Pancreas (tissue), 10 donors: ENCODE data around the gene TRMT2B. TPM values are rescaled to one million over a fixed set of nuclear protein-coding genes. Genes with fewer than 3 reads are reported as not detected.
A peak's percentile ranks its signal among the peaks of the same experiment; 100 is the strongest.
"Not testable (repeated sequence)": the region's sequence is repeated elsewhere in the genome, so short reads cannot be mapped to it uniquely, and the experiment has no call there.

Experiments used
- ATAC-seq, 4 donors: fragments of 200-7000 bp; cut with Tn5 transposase; one replicate each; pipeline versions ENCODE4 v1.8.0 to v1.9.1; 2020; ENCODE audit warnings: mild to moderate bottlenecking in 4 of 4, moderate library complexity in 4 of 4
- DNase-seq, 6 donors: peaks; one replicate each; pipeline ENCODE4 v3.0.0-alpha.2; 2020
- FAIRE-seq: peaks from 2 replicates; lab custom pipeline; 2012; peaks lifted over from hg19 to GRCh38; lab: Jason Lieb, UNC
- H3K27ac ChIP-seq, 4 donors: fragments of 200-600 bp; sonication (generic); 1 replicate in 3 of 4; 2 replicates in 1 of 4; pipeline versions ENCODE4 v1.5.0 to v1.8.0; 2020
- H3K27me3 ChIP-seq, 4 donors: fragments of 200-600 bp; one replicate each; pipeline ENCODE4 v1.8.0; 2021
- H3K36me3 ChIP-seq, 3 donors: fragments of 200-600 bp; sonication (generic) in 1 of 3; one replicate each; pipeline versions ENCODE4 v1.5.0 to v1.8.0; 2020 to 2021
- H3K4me1 ChIP-seq, 3 donors: fragments of 200-600 bp; one replicate each; pipeline ENCODE4 v1.8.0; 2021
- H3K4me3 ChIP-seq, 4 donors: fragments of 200-600 bp; sonication (generic) in 2 of 4; one replicate each; pipeline versions ENCODE4 v1.5.0 to v1.8.0; 2020 to 2021
- H3K9me3 ChIP-seq, 4 donors: fragments of 200-600 bp; one replicate each; pipeline ENCODE4 v1.8.0; 2021
- CTCF ChIP-seq, 4 donors: fragments of 200-600 bp; sonication (generic) in 3 of 4; IDR thresholded peaks; one replicate each; pipeline versions ENCODE4 v1.5.0 to v1.8.0; 2021; ENCODE audit warnings: antibody characterized with exemption in 4 of 4
- WGBS, 2 donors: extraction: QIAGEN DNeasy Blood & Tissue Kit; methylation state at CpG; one replicate each; pipeline ENCODE4 v1.1.7; 2013; 5-methylcytosine and 5-hydroxymethylcytosine counted together
- intact Hi-C, 3 donors: fragments of 100-400 bp; cut with DNase I; formaldehyde crosslinking; loops; one replicate each; pipeline versions ENCODE4 v1.11.1 to v1.14.2; 2022
- polyA plus RNA-seq, 2 donors: library from polyadenylated mRNA; stranded (reverse); fragments of 200-250 nt; gene quantifications; one replicate each; pipeline ENCODE4 v1.2.3, GENCODE V29; 2013
- total RNA-seq, 6 donors: library from RNA; stranded (reverse); fragmentation: NEBNext Ultra II Directional in 4 of 6; extraction: Animal tissue kit (Norgen Biotek cat#: 25700) in 4 of 6; gene quantifications; one replicate each; pipeline versions ENCODE4 v1.2.1 to v1.2.4, GENCODE V29; 2021 to 2023
- donor health status: healthy with polysubstance abuse.
- donor health status: DM: no; HTN: no; CAD: no; lungs with moderate emphysema.
- donor health status: DM: no; HTN: no; CAD: no.
- donor health status: control.
- donor health status: control.
- donor health status: Bipolar disorder and iron deficiency.
- donor health status: DM: yes; HTN: yes; CAD: no.
- donor health status: DM: no; HTN: no; CAD: no.
- donor health status: DM: no; HTN: no; CAD: no.
- donor health status: DM: yes; HTN: yes; CAD: no.

Gene TRMT2B
- total and polyA plus RNA-seq, 8 donors, result 6.1 to 11.4 (median 7.4) TPM

GRCh38 chrX:101062176-101062575, 10.3 kb upstream of the TRMT2B start:
- H3K27me3 ChIP-seq, result peaks cover 0 to 4% (median 0%) of the 10 kb centered on the region in 4 donors
- DNase-seq (no peak), FAIRE-seq (no peak), ATAC-seq (no peak)
- no peaks in the 10 kb centered on the region for H3K36me3 ChIP-seq
- H3K4me3 ChIP-seq, result no peak overlapping the region
- no peaks in the 10 kb centered on the region for H3K9me3 ChIP-seq
- H3K4me1 ChIP-seq, result no peaks in the 10 kb centered on the region
- intact Hi-C loops, result no loop called here
- no peak overlapping the region for H3K27ac ChIP-seq
- no peak for TF ChIP-seq CTCF (IDR thresholded peaks at IDR 0.05)

GRCh38 chrX:101057093-101057714, 5.3 kb upstream of the TRMT2B start:
- intact Hi-C loops, result no loop called here
- H3K4me1 ChIP-seq, result no peaks in the 10 kb centered on the region
- H3K27ac ChIP-seq, result no peak overlapping the region
- H3K4me3 ChIP-seq, result no peak overlapping the region
- no peak for FAIRE-seq
- no peaks in the 10 kb centered on the region for H3K9me3 ChIP-seq
- 71 to 72% methylated on average over 3 of the region's 3 CpGs for WGBS, 2 donors
- H3K27me3 ChIP-seq, result no peaks in the 10 kb centered on the region
- H3K36me3 ChIP-seq, result no peaks in the 10 kb centered on the region
- TF ChIP-seq CTCF (IDR thresholded peaks at IDR 0.05), result no peak
- no peak for ATAC-seq
- DNase-seq, result no peak

GRCh38 chrX:101056551-101056950, 4.6 kb upstream of the TRMT2B start:
- DNase-seq, ATAC-seq, H3K27ac ChIP-seq, intact Hi-C loops, H3K4me1 ChIP-seq, H3K4me3 ChIP-seq, FAIRE-seq, H3K36me3 ChIP-seq, H3K27me3 ChIP-seq, H3K9me3 ChIP-seq: not testable (repeated sequence)
- WGBS, 2 donors, result 72 to 84% methylated on average over 4 of the region's 4 CpGs

- peaks cover 0 to 3% (median 0%) of the 10 kb centered on the region in 4 donors for H3K27me3 ChIP-seq
- 6 to 36% methylated on average over 5 of the region's 5 CpGs for WGBS, 2 donors
- H3K4me1 ChIP-seq, result no peaks in the 10 kb centered on the region
- no peaks in the 10 kb centered on the region for H3K9me3 ChIP-seq
- peak overlapping the region; percentile 13 to 57 (median 40) for H3K4me3 ChIP-seq
- FAIRE-seq (no peak), ATAC-seq (peak in 2 of 4 donors; percentile 1 to 3), DNase-seq (peak in 1 of 6 donors; percentile 24)
- intact Hi-C loops, result no loop called here
- H3K36me3 ChIP-seq, result no peaks in the 10 kb centered on the region
- peak overlapping the region; percentile 67 to 88 (median 79) for H3K27ac ChIP-seq
- TF ChIP-seq CTCF (IDR thresholded peaks at IDR 0.05), result no peak
These were observed 760 bp downstream of the TRMT2B start for GRCh38 chrX:101051153-101051548.

GRCh38 chrX:101040197-101040596, 11.7 kb downstream of the TRMT2B start:
- no peak for FAIRE-seq
- Histone ChIP-seq H3K36me3 (no peaks in the 10 kb centered on the region), H3K4me3 (no peak overlapping the region), H3K27me3 (no peaks in the 10 kb centered on the region), H3K27ac (no peak overlapping the region), H3K4me1 (no peaks in the 10 kb centered on the region), H3K9me3 (no peaks in the 10 kb centered on the region)
- TF ChIP-seq CTCF (IDR thresholded peaks at IDR 0.05), result no peak
- DNase-seq, result no peak
- WGBS, 2 donors, result 78 to 92% methylated on average over 4 of the region's 4 CpGs
- ATAC-seq, result no peak
- intact Hi-C loops, result no loop called here
